Neutrophil (primary cell): Measurements from ENCODE around the gene ALKBH7.
A peak's percentile ranks its signal among the peaks of the same experiment; 100 is the strongest.

Source experiments
- H3K27ac ChIP-seq: fragments of 200-600 bp; sonication (generic); 2 replicates; pipeline ENCODE4 v1.5.1; 2016; ENCODE audit warnings: mild to moderate bottlenecking, moderate library complexity
- H3K27me3 ChIP-seq: fragments of 200-600 bp; sonication (generic); 2 replicates; pipeline ENCODE4 v1.6.0; 2016; ENCODE audit warnings: mild to moderate bottlenecking
- H3K36me3 ChIP-seq: fragments of 200-600 bp; sonication (generic); 2 replicates; pipeline ENCODE4 v1.5.1; 2017
- H3K4me1 ChIP-seq, 2 experiments: fragments of 200-600 bp in 1 of 2; sonication (generic) in 1 of 2; 1 replicate in 1 of 2; 2 replicates in 1 of 2; pipeline versions ENCODE4 v1.5.1 to v1.6.1; 2013 to 2016; ENCODE audit warnings: low read depth in 1 of 2, low read length in 1 of 2, mild to moderate bottlenecking in 1 of 2, moderate library complexity in 1 of 2; ENCODE audit not compliant: control insufficient read depth in 1 of 2, insufficient read depth in 1 of 2
- H3K4me3 ChIP-seq, 2 experiments: fragments of 200-600 bp in 1 of 2; sonication (generic) in 1 of 2; 1 replicate in 1 of 2; 2 replicates in 1 of 2; pipeline ENCODE4 v1.5.1; 2013 to 2016; ENCODE audit warnings: low read depth in 1 of 2, low read length in 1 of 2, mild to moderate bottlenecking in 1 of 2, moderate library complexity in 1 of 2
- H3K9me3 ChIP-seq: fragments of 200-600 bp; sonication (generic); 2 replicates; pipeline ENCODE4 v1.5.1; 2016
- TF ChIP-seq, protein P1 (sequence below): fragments of 200-600 bp; sonication (generic); IDR thresholded peaks from 2 replicates; pipeline ENCODE4 v1.5.1; 2016; ENCODE audit warnings: antibody characterized with exemption

Gene ALKBH7, protein sequence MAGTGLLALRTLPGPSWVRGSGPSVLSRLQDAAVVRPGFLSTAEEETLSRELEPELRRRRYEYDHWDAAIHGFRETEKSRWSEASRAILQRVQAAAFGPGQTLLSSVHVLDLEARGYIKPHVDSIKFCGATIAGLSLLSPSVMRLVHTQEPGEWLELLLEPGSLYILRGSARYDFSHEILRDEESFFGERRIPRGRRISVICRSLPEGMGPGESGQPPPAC

DNA sequence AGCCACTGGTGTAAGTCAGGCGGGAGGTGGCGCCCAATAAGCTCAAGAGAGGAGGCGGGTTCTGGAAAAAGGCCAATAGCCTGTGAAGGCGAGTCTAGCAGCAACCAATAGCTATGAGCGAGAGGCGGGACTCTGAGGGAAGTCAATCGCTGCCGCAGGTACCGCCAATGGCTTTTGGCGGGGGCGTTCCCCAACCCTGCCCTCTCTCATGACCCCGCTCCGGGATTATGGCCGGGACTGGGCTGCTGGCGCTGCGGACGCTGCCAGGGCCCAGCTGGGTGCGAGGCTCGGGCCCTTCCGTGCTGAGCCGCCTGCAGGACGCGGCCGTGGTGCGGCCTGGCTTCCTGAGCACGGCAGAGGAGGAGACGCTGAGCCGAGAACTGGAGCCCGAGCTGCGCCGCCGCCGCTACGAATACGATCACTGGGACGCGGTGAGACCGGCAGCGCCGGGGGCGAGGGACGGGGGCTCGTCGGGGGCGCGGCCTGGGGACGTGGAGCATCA, at the start of gene ALKBH7:
Gene ALKBH7, plus strand, starts transcription at position 201 of the 502 bp plus-strand sequence. Its CDS starts 27 bp downstream, at position 228.
- peaks cover 10% of the 10 kb centered on the region for H3K36me3 ChIP-seq
- peak within 1 kb of the TSS; percentile 94 to 100 for H3K4me3 ChIP-seq
- H3K9me3 ChIP-seq, result no peaks in the 10 kb centered on the region
- peak within 1 kb of the TSS; percentile 100 for H3K27ac ChIP-seq
- H3K4me1 ChIP-seq, result peaks cover 12 to 25% of the 10 kb centered on the region in 2 experiments
- TF ChIP-seq, protein P1, sequence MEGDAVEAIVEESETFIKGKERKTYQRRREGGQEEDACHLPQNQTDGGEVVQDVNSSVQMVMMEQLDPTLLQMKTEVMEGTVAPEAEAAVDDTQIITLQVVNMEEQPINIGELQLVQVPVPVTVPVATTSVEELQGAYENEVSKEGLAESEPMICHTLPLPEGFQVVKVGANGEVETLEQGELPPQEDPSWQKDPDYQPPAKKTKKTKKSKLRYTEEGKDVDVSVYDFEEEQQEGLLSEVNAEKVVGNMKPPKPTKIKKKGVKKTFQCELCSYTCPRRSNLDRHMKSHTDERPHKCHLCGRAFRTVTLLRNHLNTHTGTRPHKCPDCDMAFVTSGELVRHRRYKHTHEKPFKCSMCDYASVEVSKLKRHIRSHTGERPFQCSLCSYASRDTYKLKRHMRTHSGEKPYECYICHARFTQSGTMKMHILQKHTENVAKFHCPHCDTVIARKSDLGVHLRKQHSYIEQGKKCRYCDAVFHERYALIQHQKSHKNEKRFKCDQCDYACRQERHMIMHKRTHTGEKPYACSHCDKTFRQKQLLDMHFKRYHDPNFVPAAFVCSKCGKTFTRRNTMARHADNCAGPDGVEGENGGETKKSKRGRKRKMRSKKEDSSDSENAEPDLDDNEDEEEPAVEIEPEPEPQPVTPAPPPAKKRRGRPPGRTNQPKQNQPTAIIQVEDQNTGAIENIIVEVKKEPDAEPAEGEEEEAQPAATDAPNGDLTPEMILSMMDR, result no peak
- no peaks in the 10 kb centered on the region for H3K27me3 ChIP-seq

DNA sequence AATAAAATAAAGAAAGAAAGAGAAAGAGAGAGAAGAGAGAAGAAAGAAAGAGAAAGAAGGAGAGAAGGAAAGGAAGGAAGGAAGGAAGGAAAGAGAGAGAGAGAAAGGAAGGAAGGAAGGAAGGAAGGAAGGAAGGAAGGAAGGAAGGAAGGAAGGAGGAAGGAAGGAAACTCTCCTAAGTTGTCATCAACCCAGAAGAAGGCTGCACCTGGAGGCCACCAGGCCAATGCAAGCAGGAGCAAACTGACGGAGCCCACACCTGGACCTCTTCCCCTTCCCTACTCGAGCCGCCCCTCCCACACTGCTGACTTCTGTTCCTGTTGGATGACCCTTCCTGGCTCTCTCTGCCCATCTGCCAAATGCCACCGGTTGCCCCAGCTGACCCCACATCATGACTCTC, 47.8 kb upstream of the ALKBH7 start:
- Histone ChIP-seq H3K4me1 (no peaks in the 10 kb centered on the region), H3K27ac (no peak overlapping the region), H3K36me3 (no peaks in the 10 kb centered on the region), H3K4me3 (no peak overlapping the region), H3K9me3 (no peaks in the 10 kb centered on the region), H3K27me3 (no peaks in the 10 kb centered on the region)
- TF ChIP-seq, protein P1, result no peak

DNA sequence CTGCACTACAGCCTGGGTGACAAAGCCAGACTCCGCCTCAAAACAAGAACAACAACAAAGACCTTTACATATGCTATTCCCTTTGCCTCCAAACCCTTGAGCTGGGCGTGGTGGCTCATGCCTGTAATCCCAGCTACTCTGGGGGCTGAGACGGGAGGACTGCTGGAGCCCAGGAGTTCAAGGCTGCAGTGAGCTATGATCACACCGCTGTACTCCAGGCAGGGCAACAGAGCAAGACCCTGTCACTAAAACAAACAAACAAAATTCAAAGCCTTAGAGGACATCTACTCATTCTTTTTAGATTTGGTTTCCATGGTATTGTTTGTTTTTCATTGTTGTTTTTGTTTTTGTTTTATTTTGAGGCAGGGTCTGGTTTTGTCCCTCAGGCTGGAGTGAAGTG, 47.0 kb upstream of the ALKBH7 start:
- Histone ChIP-seq H3K36me3 (no peaks in the 10 kb centered on the region), H3K27ac (no peak overlapping the region), H3K4me3 (no peak overlapping the region), H3K27me3 (no peaks in the 10 kb centered on the region), H3K9me3 (no peaks in the 10 kb centered on the region), H3K4me1 (no peaks in the 10 kb centered on the region)
- TF ChIP-seq, protein P1, result no peak

DNA sequence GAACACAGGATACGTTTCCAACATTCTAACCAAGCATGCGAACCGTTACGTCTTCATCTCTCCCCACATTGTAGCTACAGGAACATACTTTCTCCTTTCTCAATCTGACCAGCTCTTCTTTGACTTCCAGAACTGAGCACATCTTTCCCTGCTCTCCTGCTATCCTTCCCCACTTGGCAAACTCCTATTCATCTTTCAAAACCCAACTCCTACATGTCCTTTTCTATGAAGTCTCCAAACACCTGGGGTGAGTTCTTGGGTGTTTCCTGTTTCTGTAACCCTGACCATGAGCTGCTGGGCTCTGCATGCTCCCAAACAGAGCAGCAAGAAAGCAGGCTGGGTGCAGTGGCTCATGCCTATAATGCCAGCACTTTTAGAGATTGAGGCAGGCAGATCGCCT, 45.8 kb upstream of the ALKBH7 start:
- Histone ChIP-seq H3K9me3 (no peaks in the 10 kb centered on the region), H3K36me3 (no peaks in the 10 kb centered on the region), H3K4me3 (no peak overlapping the region), H3K27me3 (no peaks in the 10 kb centered on the region), H3K27ac (no peak overlapping the region), H3K4me1 (no peaks in the 10 kb centered on the region)
- TF ChIP-seq, protein P1, result no peak

DNA sequence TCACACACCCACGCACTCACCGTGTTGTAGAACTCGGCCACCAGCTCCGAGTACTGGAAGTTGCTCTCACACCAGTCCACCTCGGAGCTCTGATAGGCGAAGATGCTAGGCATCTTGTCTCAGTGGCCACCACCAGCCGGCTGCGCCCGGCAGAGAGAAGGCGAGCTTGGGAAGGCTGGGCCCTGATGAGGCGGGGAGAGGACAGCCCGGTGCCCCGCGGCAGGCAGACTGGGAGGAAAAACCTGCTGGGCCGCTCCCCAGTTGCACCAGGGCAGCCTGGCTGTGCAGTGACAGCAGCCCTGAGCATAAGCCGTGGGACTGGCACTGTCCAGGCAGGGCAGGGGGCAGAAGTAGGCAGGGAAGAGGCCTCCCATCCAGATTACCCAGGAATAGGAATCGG, 39.2 kb upstream of the ALKBH7 start, which contains the start of gene ACER1:
Gene ACER1, minus strand, starts transcription at position 174 of the 400 bp plus-strand sequence. Its CDS starts 61 bp downstream, at position 113.
- Histone ChIP-seq H3K4me3 (no peak within 1 kb of the TSS), H3K9me3 (no peaks in the 10 kb centered on the region), H3K4me1 (no peaks in the 10 kb centered on the region), H3K27me3 (no peaks in the 10 kb centered on the region), H3K27ac (no peak within 1 kb of the TSS), H3K36me3 (no peaks in the 10 kb centered on the region)
- TF ChIP-seq, protein P1, result no peak
